Muscle of arm (tissue), 12 donors: ENCODE data around the gene SOHLH1. TPM values are rescaled to one million over a fixed set of nuclear protein-coding genes. Genes with fewer than 3 reads are reported as not detected.
A peak's percentile ranks its signal among the peaks of the same experiment; 100 is the strongest.

Experiments used
- DNase-seq: peaks from one replicate; pipeline ENCODE4 v3.0.0-alpha.2; 2013
- polyA plus RNA-seq, 12 donors: library from polyadenylated mRNA; unstranded; fragments of 120-200 nt; gene quantifications; one replicate each; pipeline ENCODE4 v1.2.1, GENCODE V29; 2013; ENCODE audit not compliant: insufficient read length in 12 of 12

SOHLH1 gene
- polyA plus RNA-seq, 12 donors = 0.10 to 0.30 (median 0.13) TPM; not detected in 6

GRCh38 chr9:135661816-135662560 is 37.3 kb downstream of the SOHLH1 start:
- DNase-seq = peak; percentile 26

- no peak for DNase-seq
Observed at GRCh38 chr9:135660407-135660806, 38.9 kb downstream of the SOHLH1 start.

- DNase-seq = no peak
Observed at GRCh38 chr9:135659252-135659651, 40.0 kb downstream of the SOHLH1 start.

- DNase-seq = no peak
Observed at GRCh38 chr9:135657416-135657815, 41.9 kb downstream of the SOHLH1 start.

DNA sequence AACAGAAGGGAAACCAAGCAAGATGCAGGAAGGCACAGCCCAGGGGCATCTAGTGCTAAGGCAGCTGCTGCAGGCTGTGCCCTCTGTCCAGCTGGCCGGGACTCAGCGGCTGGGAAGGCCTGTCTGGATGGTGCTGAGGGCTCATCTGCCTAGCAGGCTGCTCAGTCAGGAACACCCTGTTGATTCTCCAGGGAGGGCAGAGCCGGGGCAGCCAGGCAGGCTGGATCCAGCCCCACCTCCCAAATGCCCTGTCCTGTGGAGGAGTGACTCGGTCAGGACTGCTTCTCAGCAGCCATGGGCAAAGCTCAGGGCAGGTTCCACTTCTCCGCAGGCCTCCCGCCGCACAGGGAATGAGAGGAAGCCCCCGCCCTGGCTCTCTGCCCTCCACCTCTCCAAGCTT is 44.0 kb downstream of the SOHLH1 start:
- no peak for DNase-seq

DNA sequence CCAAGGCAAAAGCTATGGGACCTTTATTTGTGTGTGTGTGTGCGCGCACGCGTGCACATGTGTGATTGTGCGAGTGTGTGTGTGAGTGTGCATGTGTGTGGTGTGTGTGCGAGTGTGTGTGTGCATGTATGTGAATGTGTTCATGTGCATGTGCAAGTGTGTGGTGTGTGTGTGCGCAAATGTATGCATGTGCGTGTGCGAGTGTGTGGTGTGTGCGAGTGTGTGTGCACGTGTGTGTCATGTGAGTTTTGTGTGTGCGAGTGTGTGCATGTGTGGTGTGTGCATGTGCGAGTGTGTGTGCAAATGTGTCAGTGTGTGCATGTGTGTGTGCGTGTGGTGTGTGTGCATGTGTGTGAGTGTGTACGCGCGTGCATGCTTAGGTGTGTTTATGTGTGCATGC is 48.9 kb downstream of the SOHLH1 start:
- DNase-seq = no peak

DNA sequence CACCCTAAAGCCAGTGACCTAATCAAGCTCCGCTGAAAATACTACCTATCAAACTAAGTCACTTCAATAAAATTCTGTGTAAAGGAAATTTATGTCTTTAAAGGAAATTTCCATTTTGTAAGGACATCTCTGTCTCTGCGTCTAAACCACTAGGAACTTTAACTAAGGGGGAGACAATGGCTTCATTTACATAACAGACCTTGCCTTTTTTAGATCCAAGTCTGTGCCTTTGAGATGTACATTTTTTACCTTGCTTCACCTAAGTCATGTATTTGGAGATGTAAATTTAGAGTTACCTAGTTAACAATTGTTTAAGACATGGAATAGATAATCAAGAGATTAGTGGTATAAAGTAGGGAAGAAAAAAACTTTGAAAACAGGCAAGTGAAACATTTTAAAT is 49.8 kb downstream of the SOHLH1 start:
- no peak for DNase-seq

- no peak for DNase-seq
Observed at GRCh38 chr9:135648494-135649410, 50.5 kb downstream of the SOHLH1 start.

GRCh38 chr9:135647884-135648283 is 51.4 kb downstream of the SOHLH1 start:
- no peak for DNase-seq

GRCh38 chr9:135644631-135645218 is 54.6 kb downstream of the SOHLH1 start:
- no peak for DNase-seq

Other genes with a start within 250 kb of the SOHLH1 start
- 10 to 100 TPM in 7 of 12 donors, 1 to 10 TPM in 4, not detected in 1; 9.2 to 15.6 (median 10.6) TPM for gene PPP1R26, start 219.7 kb downstream of the SOHLH1 start, polyA plus RNA-seq
- 10 to 100 TPM in 11 of 12 donors, not detected in 1; 17.2 to 45.4 (median 27.0) TPM for gene MRPS2, start 198.8 kb downstream of the SOHLH1 start, polyA plus RNA-seq
- gene LCN1, start 178.0 kb downstream of the SOHLH1 start, polyA plus RNA-seq = under 1 TPM in 1 of 12 donors, not detected in 11; 0.57 TPM
- not detected for gene OBP2A, start 153.4 kb downstream of the SOHLH1 start, polyA plus RNA-seq
- 10 to 100 TPM in 1 of 12 donors, 1 to 10 TPM in 3, under 1 TPM in 1, not detected in 7; 0.56 to 13.0 (median 1.4) TPM for gene PAEP, start 137.7 kb downstream of the SOHLH1 start, polyA plus RNA-seq
- gene GLT6D1, start 59.9 kb downstream of the SOHLH1 start, polyA plus RNA-seq = not detected
- gene LCN9, start 36.2 kb downstream of the SOHLH1 start, polyA plus RNA-seq = not detected
- 10 to 100 TPM in 4 of 12 donors, 1 to 10 TPM in 7, not detected in 1; 4.4 to 13.2 (median 8.2) TPM for gene KCNT1, start 2.7 kb upstream of the SOHLH1 start, polyA plus RNA-seq
- gene CAMSAP1, start 208.1 kb upstream of the SOHLH1 start, polyA plus RNA-seq = 10 to 100 TPM in 11 of 12 donors, not detected in 1; 18.1 to 32.5 (median 25.4) TPM